Lower leg skin (tissue), 4 donors: ENCODE results near the gene GKN2. TPM values are rescaled to one million over a fixed set of nuclear protein-coding genes. Genes with fewer than 3 reads are reported as not detected.
"Not testable (repeated sequence)": the region's sequence is repeated elsewhere in the genome, so short reads cannot be mapped to it uniquely, and the experiment has no call there.

Experiments used
- DNase-seq, 2 donors: peaks; one replicate each; pipeline ENCODE4 v3.0.0-alpha.2; 2019; ENCODE audit warnings: low spot score in 2 of 2
- H3K4me3 ChIP-seq: fragments of 200-600 bp; sonication (generic); 2 replicates; pipeline ENCODE4 v1.5.1; 2017; ENCODE audit warnings: mild to moderate bottlenecking, low read depth; ENCODE audit not compliant: poor library complexity, severe bottlenecking
- POLR2A ChIP-seq, 2 donors: fragments of 450-650 bp; IDR thresholded peaks; one replicate each; pipeline ENCODE4 v1.6.1; 2016 to 2017; ENCODE audit warnings: antibody characterized with exemption in 2 of 2, mild to moderate bottlenecking in 1 of 2, moderate library complexity in 1 of 2
- WGBS, 2 donors: methylation state at CpG; one replicate each; pipeline ENCODE4 v1.1.5; 2018; 5-methylcytosine and 5-hydroxymethylcytosine counted together
- intact Hi-C: fragments of 100-400 bp; cut with DNase I; formaldehyde crosslinking; loops from one replicate; pipeline ENCODE4 v1.15.0; 2023; ENCODE audit warnings: low total_unique reads
- total RNA-seq, 4 donors: library from RNA; depleted of rRNA; stranded (reverse); fragments of >200 nt; gene quantifications; one replicate each; pipeline ENCODE4 v1.1.0, GENCODE V29; 2016
- TF ChIP-seq, protein P1 (sequence below), 3 donors: fragments of 450-650 bp; IDR thresholded peaks; one replicate each; pipeline ENCODE4 v1.5.1; 2016; ENCODE audit warnings: antibody characterized with exemption in 3 of 3, mild to moderate bottlenecking in 3 of 3, moderate library complexity in 2 of 3

The GKN2 gene
- total RNA-seq, 4 donors from 2014 or later = not detected

DNA sequence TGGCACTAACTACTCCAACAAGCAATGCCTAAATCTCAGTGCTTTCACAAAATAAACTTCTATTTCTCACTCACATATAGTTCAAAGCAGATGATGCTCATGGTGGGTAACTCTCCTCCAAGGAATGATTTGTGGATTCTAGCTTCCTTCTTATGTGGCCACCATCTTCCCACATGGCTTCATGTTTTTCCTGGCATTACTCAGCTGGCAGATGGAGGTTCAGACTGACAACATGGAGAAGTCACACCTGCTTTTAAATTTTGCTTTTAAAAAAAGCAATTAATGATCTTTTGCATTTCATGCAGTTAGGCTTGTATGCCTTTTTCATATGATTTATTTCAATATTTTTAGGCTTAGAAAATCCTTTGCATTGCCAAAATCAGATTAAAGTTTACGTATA, 6.3 kb upstream of the GKN2 start:
- DNase-seq = no peak
- TF ChIP-seq, protein P1, sequence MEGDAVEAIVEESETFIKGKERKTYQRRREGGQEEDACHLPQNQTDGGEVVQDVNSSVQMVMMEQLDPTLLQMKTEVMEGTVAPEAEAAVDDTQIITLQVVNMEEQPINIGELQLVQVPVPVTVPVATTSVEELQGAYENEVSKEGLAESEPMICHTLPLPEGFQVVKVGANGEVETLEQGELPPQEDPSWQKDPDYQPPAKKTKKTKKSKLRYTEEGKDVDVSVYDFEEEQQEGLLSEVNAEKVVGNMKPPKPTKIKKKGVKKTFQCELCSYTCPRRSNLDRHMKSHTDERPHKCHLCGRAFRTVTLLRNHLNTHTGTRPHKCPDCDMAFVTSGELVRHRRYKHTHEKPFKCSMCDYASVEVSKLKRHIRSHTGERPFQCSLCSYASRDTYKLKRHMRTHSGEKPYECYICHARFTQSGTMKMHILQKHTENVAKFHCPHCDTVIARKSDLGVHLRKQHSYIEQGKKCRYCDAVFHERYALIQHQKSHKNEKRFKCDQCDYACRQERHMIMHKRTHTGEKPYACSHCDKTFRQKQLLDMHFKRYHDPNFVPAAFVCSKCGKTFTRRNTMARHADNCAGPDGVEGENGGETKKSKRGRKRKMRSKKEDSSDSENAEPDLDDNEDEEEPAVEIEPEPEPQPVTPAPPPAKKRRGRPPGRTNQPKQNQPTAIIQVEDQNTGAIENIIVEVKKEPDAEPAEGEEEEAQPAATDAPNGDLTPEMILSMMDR (IDR thresholded peaks at IDR 0.05) = no peak
- no peak for TF ChIP-seq POLR2A (IDR thresholded peaks at IDR 0.05)
- intact Hi-C loops = no loop called here
- no peak overlapping the region for H3K4me3 ChIP-seq
- WGBS, 2 donors = 86 to 93% methylated on average over 1 of the region's 1 CpG

DNA sequence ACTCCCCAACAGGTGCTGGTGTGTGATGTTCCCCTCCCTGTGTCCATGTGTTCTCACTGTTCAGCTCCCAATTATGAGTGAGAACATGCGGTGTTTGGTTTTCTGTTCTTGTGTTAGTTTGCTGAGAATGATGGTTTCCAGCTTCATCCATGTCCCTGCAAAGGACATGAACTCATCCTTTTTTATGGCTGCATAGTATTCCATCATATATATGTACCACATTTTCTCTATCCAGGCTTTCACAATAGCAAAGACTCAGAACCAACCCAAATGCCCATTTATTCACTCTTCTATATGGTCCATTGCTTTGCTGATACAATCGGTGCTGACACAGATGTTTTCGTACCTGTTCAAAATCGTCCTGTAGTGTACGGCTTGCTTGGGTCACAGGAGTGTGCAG, 2.7 kb upstream of the GKN2 start:
- intact Hi-C loops, H3K4me3 ChIP-seq, DNase-seq: not testable (repeated sequence)
- 96 to 98% methylated on average over 5 of the region's 5 CpGs for WGBS, 2 donors

DNA sequence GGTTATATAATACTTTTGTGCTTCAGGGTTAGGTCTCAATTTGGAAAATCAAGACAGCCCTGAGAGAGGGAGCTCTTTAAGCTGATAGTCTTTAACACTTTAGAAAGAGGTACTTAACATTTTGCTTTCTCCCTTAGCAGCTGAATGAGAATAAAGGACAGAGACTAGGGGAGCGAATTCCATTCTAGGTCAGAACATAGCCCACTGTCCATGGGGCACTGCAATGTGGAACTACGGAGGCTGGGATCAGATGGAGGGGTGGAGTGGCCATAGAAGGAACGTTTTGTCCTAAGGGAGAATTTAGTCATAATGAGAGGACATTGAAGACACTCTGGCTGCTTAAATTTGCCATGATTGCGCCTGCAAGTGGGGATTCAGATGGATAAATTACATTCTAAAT, 794 bp downstream of the GKN2 start:
- 79 to 83% methylated on average over 4 of the region's 4 CpGs for WGBS, 2 donors
- no peak for DNase-seq
- no peak for TF ChIP-seq POLR2A (IDR thresholded peaks at IDR 0.05)
- TF ChIP-seq, protein P1 (IDR thresholded peaks at IDR 0.05) = no peak
- H3K4me3 ChIP-seq = no peak overlapping the region
- intact Hi-C loops = no loop called here

DNA sequence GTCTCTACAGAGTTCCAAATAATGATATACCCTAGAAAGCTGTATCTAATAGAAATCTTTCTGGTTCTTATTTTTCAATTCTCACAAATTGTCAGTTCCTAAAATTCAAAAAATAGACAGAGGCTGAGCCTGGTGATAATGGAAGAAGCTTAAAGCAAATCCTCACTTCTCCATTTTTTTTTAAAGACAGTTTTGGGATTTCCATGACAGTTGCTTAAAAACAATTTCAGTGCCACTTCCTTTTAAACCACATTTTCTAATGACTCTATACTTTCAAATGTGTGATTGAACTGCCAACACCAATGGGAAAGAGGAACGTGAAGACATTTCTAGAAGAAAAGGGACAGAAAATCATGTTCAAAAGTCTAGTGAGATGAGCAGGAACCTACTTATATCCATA, 4.0 kb downstream of the GKN2 start:
- 72 to 83% methylated on average over 1 of the region's 1 CpG for WGBS, 2 donors
- no peak for TF ChIP-seq POLR2A (IDR thresholded peaks at IDR 0.05)
- TF ChIP-seq, protein P1 (IDR thresholded peaks at IDR 0.05) = no peak
- intact Hi-C loops = no loop called here
- H3K4me3 ChIP-seq = no peak overlapping the region
- DNase-seq = no peak

DNA sequence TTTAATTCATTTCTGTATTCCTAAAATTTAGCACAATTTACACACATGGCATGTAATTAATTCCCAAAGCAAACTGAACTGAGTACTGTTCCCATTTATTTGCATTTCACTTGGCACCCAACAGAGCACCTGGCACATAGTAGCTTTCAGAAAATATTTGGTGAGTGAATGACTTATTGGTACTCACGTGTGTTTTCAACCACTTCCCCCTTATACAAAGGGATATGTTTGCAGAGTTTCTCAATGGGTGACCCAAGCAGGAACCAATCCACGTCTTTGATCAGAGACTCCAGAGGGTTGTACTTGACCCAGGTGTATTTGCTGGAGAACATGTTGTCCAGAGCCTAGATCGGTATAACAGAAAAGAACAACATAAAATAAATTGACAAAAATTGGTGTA, 6.6 kb downstream of the GKN2 start:
- no peak overlapping the region for H3K4me3 ChIP-seq
- DNase-seq = no peak
- intact Hi-C loops = no loop called here
- no peak for TF ChIP-seq POLR2A (IDR thresholded peaks at IDR 0.05)
- TF ChIP-seq, protein P1 (IDR thresholded peaks at IDR 0.05) = no peak
- WGBS, 2 donors = 56 to 65% methylated on average over 3 of the region's 3 CpGs

DNA sequence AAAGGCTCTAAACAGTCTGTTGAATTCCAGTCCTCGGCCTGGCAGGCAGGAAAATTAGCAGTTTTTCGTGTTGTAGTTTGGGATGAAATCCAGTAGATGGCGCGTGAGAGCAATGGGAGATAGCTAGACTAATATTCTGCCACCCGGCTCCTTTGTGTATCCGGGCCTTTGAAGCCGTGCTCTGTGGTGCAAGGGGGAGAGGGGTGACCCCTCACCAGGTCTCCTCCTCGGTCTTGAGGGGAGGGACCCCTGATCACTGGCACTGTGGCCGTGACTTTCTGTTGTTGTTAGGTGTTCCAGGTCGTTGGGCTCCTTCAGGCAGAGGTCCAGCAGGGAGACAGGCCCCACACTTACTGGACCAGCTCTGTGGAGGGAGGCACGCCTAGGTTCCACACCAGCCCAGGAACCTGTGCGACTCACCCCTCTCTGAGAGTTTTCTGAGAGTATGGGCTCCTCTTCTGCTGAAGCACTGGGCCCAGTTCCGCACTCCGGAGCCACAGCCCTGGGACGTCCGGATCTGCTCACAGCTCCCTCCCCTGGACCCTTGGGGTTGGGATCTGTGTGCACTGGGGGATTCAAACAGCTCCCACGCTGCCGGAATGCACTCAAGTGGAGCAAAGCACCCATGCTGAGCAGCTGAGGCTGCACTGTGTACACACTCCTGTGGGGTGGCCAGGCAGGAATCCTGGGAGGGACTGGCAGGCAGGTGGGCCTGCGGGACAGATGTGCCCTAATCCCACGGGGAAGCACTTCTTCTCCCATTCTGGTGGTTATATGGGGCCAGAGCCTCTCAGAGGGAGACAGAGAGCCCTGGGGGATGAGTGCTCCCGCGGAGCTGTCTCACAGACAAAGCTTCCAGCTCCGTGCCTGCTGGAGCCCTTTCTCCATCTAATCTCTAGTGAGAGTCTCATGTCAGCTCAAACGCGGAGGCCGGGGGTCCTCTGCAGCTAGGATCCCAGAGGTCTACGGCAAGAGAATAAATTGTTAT, 8.8 kb downstream of the GKN2 start:
- intact Hi-C loops = no loop called here
- DNase-seq = peak in 1 of 2 donors; percentile 63
- H3K4me3 ChIP-seq = no peak overlapping the region
- TF ChIP-seq, protein P1 (IDR thresholded peaks at IDR 0.05) = no peak
- no peak for TF ChIP-seq POLR2A (IDR thresholded peaks at IDR 0.05)
- WGBS, 2 donors = 45 to 49% methylated on average over 22 to 27 of the region's 27 CpGs
